ENCODE results near the gene DKK2. TPM values are rescaled to one million over a fixed set of nuclear protein-coding genes. Genes with fewer than 3 reads are reported as not detected.

DKK2 gene
- total RNA-seq, 1 experiment from 2014 or later: not detected

GRCh38 chr4:106906728-106907127 lies 129.4 kb downstream of the DKK2 start:
- TF ChIP-seq CTCF (conservative IDR thresholded peaks at IDR 0.05; ENCODE audit: low read depth, low read length) (no peak), EZH2 (IDR thresholded peaks at IDR 0.05; ENCODE audit: low read length, unreplicated experiment) (no peak)
- H3K9me2 ChIP-seq (replicated peaks; ENCODE audit: low read length): no peaks in the 10 kb centered on the region
- H4K20me1 ChIP-seq (ENCODE audit: low read length): no peaks in the 10 kb centered on the region
- H3K9me3 ChIP-seq (ENCODE audit: low read length): no peaks in the 10 kb centered on the region
- CTCF ChIA-PET: no interaction called here
- H3K4me2 ChIP-seq (ENCODE audit: low read length): no peak overlapping the region
- no TSS peak for BruUV-seq (replicated peaks)
- 0 out of 2 replicates have a peak, but pooled peaks cover 8% of the 10 kb centered on the region for H3K27me3 ChIP-seq (ENCODE audit: low read length)
- no peaks in the 10 kb centered on the region for H3K4me1 ChIP-seq (ENCODE audit: insufficient read depth, low read length)
- no peak overlapping the region for H3K9ac ChIP-seq (ENCODE audit: low read length)
- no peaks in the 10 kb centered on the region for H3F3A ChIP-seq (ENCODE audit: low read length, unreplicated experiment)
- POLR2A ChIA-PET (ENCODE audit: unreplicated experiment): no interaction called here
- no peak for DNase-seq
- ATAC-seq: no peak
- no peak overlapping the region for H2AFZ ChIP-seq (ENCODE audit: low read length)
- no peaks in the 10 kb centered on the region for H3K36me3 ChIP-seq (ENCODE audit: low read depth, low read length)
- intact Hi-C loops (cut with micrococcal nuclease): no loop called here
- H3K4me3 ChIP-seq (ENCODE audit: low read length): no peak overlapping the region
- H3K79me2 ChIP-seq (ENCODE audit: low read length): no peaks in the 10 kb centered on the region
- H3K27ac ChIP-seq (ENCODE audit: low read length): no peak overlapping the region

GRCh38 chr4:106898621-106899230 lies 137.4 kb downstream of the DKK2 start:
- DNase-seq (peak; percentile 68), ATAC-seq (peak; percentile 81)
- H3K79me2 ChIP-seq (ENCODE audit: low read length): no peaks in the 10 kb centered on the region
- no peak overlapping the region for H3K27ac ChIP-seq (ENCODE audit: low read length)
- no peaks in the 10 kb centered on the region for H3K27me3 ChIP-seq (ENCODE audit: low read length)
- intact Hi-C loops (cut with micrococcal nuclease): loop anchor here (2.0 kb wide), 3 partner anchors 80 to 632 kb away; no protein-coding TSS in a partner anchor
- BruUV-seq (replicated peaks): no TSS peak
- H2AFZ ChIP-seq (ENCODE audit: low read length): no peak overlapping the region
- no peak overlapping the region for H3K9ac ChIP-seq (ENCODE audit: low read length)
- H4K20me1 ChIP-seq (ENCODE audit: low read length): no peaks in the 10 kb centered on the region
- no peaks in the 10 kb centered on the region for H3F3A ChIP-seq (ENCODE audit: low read length, unreplicated experiment)
- H3K4me1 ChIP-seq (ENCODE audit: insufficient read depth, low read length): no peaks in the 10 kb centered on the region
- ChIA-PET CTCF (no interaction called here), POLR2A (ENCODE audit: unreplicated experiment) (interaction anchor here (0.6 kb wide), 2 partner anchors 29 to 80 kb away, joined by 4 read pairs; no protein-coding TSS in a partner anchor)
- no peaks in the 10 kb centered on the region for H3K9me2 ChIP-seq (replicated peaks; ENCODE audit: low read length)
- no peaks in the 10 kb centered on the region for H3K9me3 ChIP-seq (ENCODE audit: low read length)
- no peaks in the 10 kb centered on the region for H3K36me3 ChIP-seq (ENCODE audit: low read depth, low read length)
- no peak for TF ChIP-seq EZH2 (IDR thresholded peaks at IDR 0.05; ENCODE audit: low read length, unreplicated experiment)
- TF ChIP-seq CTCF (conservative IDR thresholded peaks at IDR 0.05; ENCODE audit: low read depth, low read length): peak; percentile 81
- no peak overlapping the region for H3K4me3 ChIP-seq (ENCODE audit: low read length)
- H3K4me2 ChIP-seq (ENCODE audit: low read length): no peak overlapping the region

- no peak for ATAC-seq
- BruUV-seq (replicated peaks): no TSS peak
- DNase-seq: no peak
- Histone ChIP-seq H3K4me3 (ENCODE audit: low read length) (no peak overlapping the region), H4K20me1 (ENCODE audit: low read length) (no peaks in the 10 kb centered on the region), H3K9me3 (ENCODE audit: low read length) (no peaks in the 10 kb centered on the region), H3F3A (ENCODE audit: low read length, unreplicated experiment) (no peaks in the 10 kb centered on the region), H3K27me3 (ENCODE audit: low read length) (no peaks in the 10 kb centered on the region), H3K9ac (ENCODE audit: low read length) (no peak overlapping the region), H2AFZ (ENCODE audit: low read length) (no peak overlapping the region), H3K36me3 (ENCODE audit: low read depth, low read length) (no peaks in the 10 kb centered on the region), H3K4me1 (ENCODE audit: insufficient read depth, low read length) (no peaks in the 10 kb centered on the region), H3K79me2 (ENCODE audit: low read length) (no peaks in the 10 kb centered on the region), H3K4me2 (ENCODE audit: low read length) (no peak overlapping the region), H3K9me2 (replicated peaks; ENCODE audit: low read length) (no peaks in the 10 kb centered on the region), H3K27ac (ENCODE audit: low read length) (no peak overlapping the region)
- TF ChIP-seq EZH2 (IDR thresholded peaks at IDR 0.05; ENCODE audit: low read length, unreplicated experiment) (no peak), CTCF (conservative IDR thresholded peaks at IDR 0.05; ENCODE audit: low read depth, low read length) (no peak), EZH2phosphoT487 (IDR thresholded peaks at IDR 0.05; ENCODE audit: borderline replicate concordance, low read length) (no peak)
- intact Hi-C loops (cut with micrococcal nuclease): no loop called here
- CTCF ChIA-PET: no interaction called here
- POLR2A ChIA-PET (ENCODE audit: unreplicated experiment): no interaction called here
Observed at GRCh38 chr4:106893903-106894302, 142.2 kb downstream of the DKK2 start.

All from PC-3 (cell line).